GM21717 (cell line): Measurements from ENCODE around the gene GHRL.
A peak's percentile ranks its signal among the peaks of the same experiment; 100 is the strongest.
"Not testable (repeated sequence)": the region's sequence is repeated elsewhere in the genome, so short reads cannot be mapped to it uniquely, and the experiment has no call there.

Source experiments
- ATAC-seq: cut with Tn5 transposase; IDR thresholded peaks from one replicate; pipeline ENCODE4 v1.9.1; 2021; ENCODE audit warnings: mild to moderate bottlenecking, moderate library complexity; ENCODE audit not compliant: unreplicated experiment

GHRL gene

GRCh38 chr3:10278501-10278900 is 14.2 kb downstream of the GHRL start:
- no peak for ATAC-seq

- ATAC-seq = no peak
Measured at GRCh38 chr3:10277115-10277625, 15.6 kb downstream of the GHRL start.

GRCh38 chr3:10274601-10275000 is 18.1 kb downstream of the GHRL start:
- no peak for ATAC-seq

GRCh38 chr3:10273702-10274305 is 18.9 kb downstream of the GHRL start:
- ATAC-seq = no peak

GRCh38 chr3:10272977-10273376 is 19.8 kb downstream of the GHRL start:
- no peak for ATAC-seq

GRCh38 chr3:10272476-10272875 is 20.3 kb downstream of the GHRL start:
- not testable (repeated sequence) for ATAC-seq

GRCh38 chr3:10269443-10269842 is 23.3 kb downstream of the GHRL start:
- no peak for ATAC-seq

- ATAC-seq = no peak
Measured at GRCh38 chr3:10268930-10269329, 23.8 kb downstream of the GHRL start.

GRCh38 chr3:10268116-10268515 is 24.6 kb downstream of the GHRL start:
- no peak for ATAC-seq

- ATAC-seq = not testable (repeated sequence)
Measured at GRCh38 chr3:10266936-10267335, 25.8 kb downstream of the GHRL start.

GRCh38 chr3:10265833-10266232 is 26.9 kb downstream of the GHRL start:
- ATAC-seq = no peak

GRCh38 chr3:10263646-10264363 is 28.9 kb downstream of the GHRL start:
- no peak for ATAC-seq

- no peak for ATAC-seq
Measured at GRCh38 chr3:10262027-10262426, 30.7 kb downstream of the GHRL start.

GRCh38 chr3:10260211-10260701 is 32.5 kb downstream of the GHRL start:
- no peak for ATAC-seq

GRCh38 chr3:10259798-10260197 is 32.9 kb downstream of the GHRL start:
- no peak for ATAC-seq

- no peak for ATAC-seq
Measured at GRCh38 chr3:10259036-10259435, 33.7 kb downstream of the GHRL start.

- ATAC-seq = no peak
Measured at GRCh38 chr3:10255835-10256234, 36.9 kb downstream of the GHRL start.

- no peak for ATAC-seq
Measured at GRCh38 chr3:10253731-10254130, 39.0 kb downstream of the GHRL start.

- no peak for ATAC-seq
Measured at GRCh38 chr3:10251006-10251405, 41.7 kb downstream of the GHRL start.

- no peak for ATAC-seq
Measured at GRCh38 chr3:10249833-10250232, 42.9 kb downstream of the GHRL start.

- peak; percentile 23 for ATAC-seq
Measured at GRCh38 chr3:10248984-10249748, 43.6 kb downstream of the GHRL start.
